HUDEP-2 (cell line): ENCODE data around the gene DGKG.

Experiments used
- DNase-seq, 76 experiments: peaks; one replicate each; lab custom pipeline; 2025; ENCODE audit not compliant: unreplicated experiment in 76 of 76; lab: John Stamatoyannopoulos, UW

DGKG gene

GRCh38 chr3:186368176-186368575 is 6.1 kb upstream of the DGKG start:
- DNase-seq: no peak

- DNase-seq: no peak
Measured at GRCh38 chr3:186367631-186368030, 5.6 kb upstream of the DGKG start.

GRCh38 chr3:186366206-186366605 is 4.2 kb upstream of the DGKG start:
- peak in 5 of 76 experiments; percentile 0 to 24 (median 7) for DNase-seq

GRCh38 chr3:186365202-186365974 is 3.4 kb upstream of the DGKG start:
- no peak for DNase-seq

GRCh38 chr3:186362988-186363387 is 954 bp upstream of the DGKG start:
- no peak for DNase-seq

- no peak for DNase-seq
Measured at GRCh38 chr3:186362537-186362842, 456 bp upstream of the DGKG start.

- DNase-seq: no peak
Measured at GRCh38 chr3:186361246-186361761, 730 bp downstream of the DGKG start.

GRCh38 chr3:186360779-186361178 is 1.3 kb downstream of the DGKG start:
- no peak for DNase-seq

GRCh38 chr3:186359078-186359477 is 3.0 kb downstream of the DGKG start:
- DNase-seq: no peak

GRCh38 chr3:186356152-186356551 is 5.9 kb downstream of the DGKG start:
- no peak for DNase-seq

- DNase-seq: no peak
Measured at GRCh38 chr3:186354100-186354499, 7.9 kb downstream of the DGKG start.

- no peak for DNase-seq
Measured at GRCh38 chr3:186352369-186352768, 9.7 kb downstream of the DGKG start.

GRCh38 chr3:186342197-186342596 is 19.8 kb downstream of the DGKG start:
- DNase-seq: no peak

- DNase-seq: no peak
Measured at GRCh38 chr3:186340204-186340603, 21.8 kb downstream of the DGKG start.

GRCh38 chr3:186339180-186339918 is 22.7 kb downstream of the DGKG start:
- no peak for DNase-seq

GRCh38 chr3:186333256-186333655 is 28.8 kb downstream of the DGKG start:
- no peak for DNase-seq

GRCh38 chr3:186330772-186331460 is 31.1 kb downstream of the DGKG start:
- DNase-seq: no peak

- no peak for DNase-seq
Measured at GRCh38 chr3:186329589-186329988, 32.4 kb downstream of the DGKG start.

GRCh38 chr3:186327912-186328487 is 34.0 kb downstream of the DGKG start:
- no peak for DNase-seq

GRCh38 chr3:186322761-186323160 is 39.3 kb downstream of the DGKG start:
- DNase-seq: no peak

GRCh38 chr3:186321746-186322145 is 40.3 kb downstream of the DGKG start:
- DNase-seq: no peak
